ENCODE measurements around the gene CCNF. TPM values are rescaled to one million over a fixed set of nuclear protein-coding genes. Genes with fewer than 3 reads are reported as not detected.

The CCNF gene
- total RNA-seq, 1 experiment from 2014 or later: 52.4 TPM

- Histone ChIP-seq H3K27me3 (replicated peaks; ENCODE audit: control insufficient read depth, insufficient read depth, low read length) (no peaks in the 10 kb centered on the region), H3K4me1 (no peaks in the 10 kb centered on the region), H3K9me3 (no peaks in the 10 kb centered on the region), H3K4me3 (ENCODE audit: low read depth, low read length) (no peak overlapping the region), H3K36me3 (ENCODE audit: control insufficient read depth, insufficient read depth, low read length) (no peaks in the 10 kb centered on the region)
- BruUV-seq (replicated peaks): no TSS peak
- no peak for DNase-seq
- Mint-ChIP-seq H3K4me1 (ENCODE audit: low read depth, unreplicated experiment) (peaks cover 17% of the 10 kb centered on the region), H3K4me3 (ENCODE audit: unreplicated experiment) (no peak overlapping the region), H3K9me3 (ENCODE audit: unreplicated experiment) (no peaks in the 10 kb centered on the region), H3K27me3 (ENCODE audit: insufficient read depth, unreplicated experiment) (no peaks in the 10 kb centered on the region), H3K36me3 (ENCODE audit: insufficient read depth, unreplicated experiment) (peaks cover 11% of the 10 kb centered on the region), H3K27ac (ENCODE audit: unreplicated experiment) (no peak overlapping the region)
- ChIA-PET CTCF (interaction anchor here (1.6 kb wide), 1 partner anchor 12 kb away, joined by 4 read pairs; no protein-coding TSS in a partner anchor), POLR2A (no interaction called here)
- no peak for TF ChIP-seq CTCF (IDR thresholded peaks at IDR 0.05; ENCODE audit: insufficient read depth in 1 of 2, low read depth in 1 of 2, low read length in 1 of 2, severe bottlenecking in 1 of 2, unreplicated experiment in 1 of 2)
- intact Hi-C loops (cut with micrococcal nuclease; ENCODE audit: unreplicated experiment): no loop called here
Observed at GRCh38 chr16:2485811-2486507, 56.7 kb downstream of the CCNF start.

GRCh38 chr16:2486645-2487516 lies 57.6 kb downstream of the CCNF start:
- Histone ChIP-seq H3K4me3 (ENCODE audit: low read depth, low read length) (no peak overlapping the region), H3K36me3 (ENCODE audit: control insufficient read depth, insufficient read depth, low read length) (no peaks in the 10 kb centered on the region), H3K4me1 (no peaks in the 10 kb centered on the region), H3K27me3 (replicated peaks; ENCODE audit: control insufficient read depth, insufficient read depth, low read length) (no peaks in the 10 kb centered on the region), H3K9me3 (no peaks in the 10 kb centered on the region)
- intact Hi-C loops (cut with micrococcal nuclease; ENCODE audit: unreplicated experiment): no loop called here
- POLR2A ChIA-PET: no interaction called here
- no peaks in the 10 kb centered on the region for H3K9me3 Mint-ChIP-seq (ENCODE audit: unreplicated experiment)
- peaks cover 17% of the 10 kb centered on the region for H3K4me1 Mint-ChIP-seq (ENCODE audit: low read depth, unreplicated experiment)
- H3K4me3 Mint-ChIP-seq (ENCODE audit: unreplicated experiment): no peak overlapping the region
- DNase-seq: no peak
- TF ChIP-seq CTCF (IDR thresholded peaks at IDR 0.05; ENCODE audit: insufficient read depth in 1 of 2, low read depth in 1 of 2, low read length in 1 of 2, severe bottlenecking in 1 of 2, unreplicated experiment in 1 of 2): no peak
- H3K27ac Mint-ChIP-seq (ENCODE audit: unreplicated experiment): peak overlapping the region; percentile 77
- CTCF ChIA-PET: no interaction called here
- no TSS peak for BruUV-seq (replicated peaks)
- no peaks in the 10 kb centered on the region for H3K27me3 Mint-ChIP-seq (ENCODE audit: insufficient read depth, unreplicated experiment)
- H3K36me3 Mint-ChIP-seq (ENCODE audit: insufficient read depth, unreplicated experiment): peaks cover 11% of the 10 kb centered on the region

- ChIA-PET POLR2A (no interaction called here), CTCF (interaction anchor here (1.0 kb wide), 1 partner anchor 14 kb away, joined by 6 read pairs; no protein-coding TSS in a partner anchor)
- H3K4me3 ChIP-seq (ENCODE audit: low read depth, low read length): no peak overlapping the region
- Mint-ChIP-seq H3K4me3 (ENCODE audit: unreplicated experiment) (no peak overlapping the region), H3K4me1 (ENCODE audit: low read depth, unreplicated experiment) (peaks cover 17% of the 10 kb centered on the region), H3K27me3 (ENCODE audit: insufficient read depth, unreplicated experiment) (no peaks in the 10 kb centered on the region), H3K36me3 (ENCODE audit: insufficient read depth, unreplicated experiment) (peaks cover 11% of the 10 kb centered on the region), H3K27ac (ENCODE audit: unreplicated experiment) (peak overlapping the region; percentile 77), H3K9me3 (ENCODE audit: unreplicated experiment) (no peaks in the 10 kb centered on the region)
- no peak for DNase-seq
- no peaks in the 10 kb centered on the region for H3K27me3 ChIP-seq (replicated peaks; ENCODE audit: control insufficient read depth, insufficient read depth, low read length)
- H3K36me3 ChIP-seq (ENCODE audit: control insufficient read depth, insufficient read depth, low read length): no peaks in the 10 kb centered on the region
- TF ChIP-seq CTCF (IDR thresholded peaks at IDR 0.05; ENCODE audit: insufficient read depth in 1 of 2, low read depth in 1 of 2, low read length in 1 of 2, severe bottlenecking in 1 of 2, unreplicated experiment in 1 of 2): no peak
- no peaks in the 10 kb centered on the region for H3K4me1 ChIP-seq
- no peaks in the 10 kb centered on the region for H3K9me3 ChIP-seq
- no TSS peak for BruUV-seq (replicated peaks)
- intact Hi-C loops (cut with micrococcal nuclease; ENCODE audit: unreplicated experiment): no loop called here
Observed at GRCh38 chr16:2487517-2487842, 58.2 kb downstream of the CCNF start.
